ENCODE measurements around the gene SEPHS2. TPM values are rescaled to one million over a fixed set of nuclear protein-coding genes. Genes with fewer than 3 reads are reported as not detected.
A peak's percentile ranks its signal among the peaks of the same experiment; 100 is the strongest.
"Not testable (repeated sequence)": the region's sequence is repeated elsewhere in the genome, so short reads cannot be mapped to it uniquely, and the experiment has no call there.

The SEPHS2 gene
- total RNA-seq, 2 donors from 2014 or later, result 67.0 to 82.1 TPM

DNA sequence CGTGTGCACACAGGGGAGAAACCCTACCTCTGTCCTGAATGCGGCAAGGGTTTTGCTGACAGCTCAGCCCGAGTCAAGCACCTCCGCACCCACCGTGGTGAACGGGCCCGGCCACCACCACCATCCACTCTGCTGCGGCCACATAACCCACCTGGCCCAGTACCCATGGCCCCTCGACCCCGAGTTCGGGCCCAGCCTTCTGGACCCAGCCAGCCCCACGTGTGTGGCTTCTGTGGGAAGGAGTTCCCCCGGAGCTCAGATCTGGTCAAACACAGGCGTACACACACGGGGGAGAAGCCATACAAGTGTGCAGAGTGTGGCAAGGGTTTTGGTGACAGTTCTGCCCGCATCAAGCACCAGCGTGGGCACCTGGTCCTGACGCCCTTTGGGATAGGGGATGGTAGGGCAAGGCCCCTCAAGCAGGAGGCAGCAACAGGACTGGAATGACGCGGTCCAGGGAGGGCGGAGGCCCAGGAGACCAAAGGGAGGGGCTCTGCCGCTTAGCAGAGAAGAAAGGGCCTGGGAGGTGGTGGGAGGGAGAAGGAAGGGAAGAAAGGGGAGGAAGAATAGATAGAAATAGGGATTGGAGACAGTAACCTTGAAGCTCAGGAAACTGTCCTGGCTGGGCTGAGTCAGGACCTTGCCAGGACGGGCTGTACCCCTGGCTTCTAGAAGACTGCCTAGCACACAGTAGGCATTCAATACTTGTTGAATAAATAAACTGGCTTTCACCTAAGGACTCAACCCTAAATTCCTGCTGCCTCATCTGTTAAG, 46.8 kb downstream of the SEPHS2 start:
- Mint-ChIP-seq H3K4me1 (ENCODE audit: low read depth) (peaks cover 59% of the 10 kb centered on the region), H3K4me3 (peak overlapping the region; percentile 17 to 96), H3K27ac (no peak overlapping the region), H3K36me3 (ENCODE audit: insufficient read depth in 2 of 2) (peaks cover 2 to 3% of the 10 kb centered on the region in 2 donors), H3K27me3 (ENCODE audit: low read depth) (no peaks in the 10 kb centered on the region), H3K9me3 (no peaks in the 10 kb centered on the region)
- DNase-seq (no peak), ATAC-seq (replicated peaks in 1 of 2) (no peak)

DNA sequence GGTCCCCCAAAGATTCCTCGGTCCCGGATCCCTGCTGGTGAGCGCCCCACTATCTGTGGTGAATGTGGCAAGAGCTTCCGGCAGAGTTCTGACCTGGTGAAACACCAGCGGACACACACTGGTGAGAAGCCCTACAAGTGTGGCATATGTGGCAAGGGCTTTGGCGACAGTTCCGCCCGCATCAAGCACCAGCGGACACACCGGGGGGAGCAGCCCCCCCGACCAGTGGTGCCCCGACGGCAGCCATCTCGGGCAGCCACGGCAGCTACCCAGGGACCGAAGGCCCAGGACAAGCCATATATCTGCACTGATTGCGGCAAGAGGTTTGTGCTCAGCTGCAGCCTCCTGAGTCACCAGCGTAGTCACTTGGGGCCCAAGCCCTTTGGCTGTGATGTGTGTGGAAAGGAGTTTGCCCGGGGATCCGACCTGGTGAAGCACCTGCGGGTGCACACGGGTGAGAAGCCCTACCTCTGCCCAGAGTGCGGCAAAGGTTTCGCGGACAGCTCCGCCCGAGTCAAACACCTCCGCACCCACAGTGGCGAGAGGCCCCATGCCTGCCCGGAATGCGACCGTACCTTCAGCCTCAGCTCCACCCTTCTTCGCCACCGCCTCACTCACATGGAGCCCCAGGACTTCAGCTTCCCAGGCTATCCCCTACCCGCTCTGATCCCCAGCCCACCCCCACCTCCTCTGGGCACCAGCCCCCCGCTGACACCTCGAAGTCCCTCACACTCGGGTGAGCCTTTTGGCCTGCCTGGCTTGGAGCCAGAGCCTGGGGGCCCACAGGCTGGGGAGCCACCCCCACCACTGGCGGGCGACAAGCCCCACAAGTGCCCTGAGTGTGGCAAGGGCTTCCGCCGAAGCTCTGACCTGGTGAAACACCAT, 47.7 kb downstream of the SEPHS2 start:
- ATAC-seq (replicated peaks in 1 of 2) (no peak), DNase-seq (no peak)
- Mint-ChIP-seq H3K9me3 (no peaks in the 10 kb centered on the region), H3K27ac (no peak overlapping the region), H3K4me3 (no peak overlapping the region), H3K36me3 (ENCODE audit: insufficient read depth in 2 of 2) (peaks cover 2 to 3% of the 10 kb centered on the region in 2 donors), H3K4me1 (ENCODE audit: low read depth) (peaks cover 59% of the 10 kb centered on the region), H3K27me3 (ENCODE audit: low read depth) (no peaks in the 10 kb centered on the region)

DNA sequence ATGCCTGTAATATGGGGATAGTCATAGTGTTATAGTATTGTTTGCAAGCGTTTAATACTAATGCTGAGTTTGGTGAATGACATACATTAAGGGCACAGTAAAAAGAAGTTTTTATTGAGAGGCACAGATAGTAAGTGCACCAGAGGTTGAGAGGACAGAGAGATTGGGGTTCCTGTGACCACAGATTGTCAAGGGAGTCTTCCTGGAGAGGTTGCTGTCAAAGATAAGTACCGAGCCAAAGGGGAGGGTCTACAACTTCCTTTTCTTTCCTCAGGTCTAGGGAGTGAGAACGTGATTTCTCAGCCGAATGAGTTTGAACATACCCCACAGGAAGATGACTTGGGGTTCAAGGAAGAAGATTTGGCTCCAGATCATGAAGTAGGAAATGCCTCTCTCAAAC, 48.6 kb downstream of the SEPHS2 start:
- Mint-ChIP-seq H3K9me3 (no peaks in the 10 kb centered on the region), H3K4me3 (peak overlapping the region; percentile 83 to 88), H3K4me1 (ENCODE audit: low read depth) (peaks cover 59% of the 10 kb centered on the region), H3K36me3 (ENCODE audit: insufficient read depth in 2 of 2) (peaks cover 2 to 3% of the 10 kb centered on the region in 2 donors), H3K27me3 (ENCODE audit: low read depth) (no peaks in the 10 kb centered on the region), H3K27ac (peak overlapping the region; percentile 4)
- ATAC-seq (replicated peaks in 1 of 2), result no peak
- DNase-seq, result no peak

DNA sequence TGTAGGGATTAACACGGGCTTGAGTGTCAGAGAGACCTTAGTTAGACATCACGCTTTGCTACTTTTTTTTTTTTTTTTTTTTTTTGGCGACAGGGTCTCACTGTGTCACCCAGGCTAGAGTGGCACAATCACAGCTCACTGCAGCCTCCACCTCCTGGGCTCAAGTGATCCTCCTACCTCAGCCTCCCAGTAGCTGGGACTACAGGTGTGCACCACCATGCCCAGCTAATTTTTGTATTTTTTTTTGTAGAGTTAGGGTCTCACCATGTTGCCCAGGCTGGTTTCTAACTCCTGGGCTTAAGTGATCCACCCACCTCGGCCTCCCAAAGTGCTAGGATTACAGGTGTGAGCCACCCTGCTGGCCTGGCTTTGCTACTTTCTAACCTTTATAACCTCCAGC, 49.0 kb downstream of the SEPHS2 start:
- H3K4me1 Mint-ChIP-seq (ENCODE audit: low read depth), result peaks cover 56% of the 10 kb centered on the region
- H3K4me3 Mint-ChIP-seq, result peak overlapping the region; percentile 83 to 88
- ATAC-seq (replicated peaks in 1 of 2); H3K36me3 Mint-ChIP-seq (ENCODE audit: insufficient read depth in 2 of 2); DNase-seq; H3K27me3 Mint-ChIP-seq (ENCODE audit: low read depth); H3K9me3 Mint-ChIP-seq: not testable (repeated sequence)
- H3K27ac Mint-ChIP-seq, result peak overlapping the region; percentile 4

DNA sequence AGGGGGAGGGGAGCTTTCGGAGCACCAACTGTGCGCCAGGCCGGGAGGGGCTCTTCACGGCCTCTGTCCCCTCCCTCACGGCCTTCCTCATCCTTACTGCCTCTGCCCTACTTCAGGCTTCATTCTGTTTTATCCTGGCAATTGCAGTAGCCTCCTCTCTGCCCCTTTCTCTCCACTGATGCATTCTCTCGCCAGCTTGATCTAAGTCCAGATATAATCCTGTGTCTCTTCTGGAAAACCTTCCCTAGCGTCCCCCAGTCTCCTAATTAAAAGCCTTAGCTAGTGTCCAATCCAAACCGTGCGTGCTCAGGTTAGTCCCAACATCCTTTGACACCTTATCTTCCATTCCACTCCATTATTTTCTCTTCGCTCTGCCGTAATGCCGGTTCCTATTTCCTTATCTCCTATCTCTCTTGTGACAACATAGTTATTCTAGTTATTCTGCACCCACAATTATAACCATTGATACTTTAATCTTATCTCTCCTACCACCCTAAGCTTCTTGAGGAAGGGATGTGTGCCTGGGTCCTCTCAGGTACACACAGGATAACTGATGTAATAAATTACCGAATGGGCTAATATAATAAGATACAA, 49.6 kb downstream of the SEPHS2 start:
- Mint-ChIP-seq H3K27ac (peak overlapping the region; percentile 48), H3K9me3 (no peaks in the 10 kb centered on the region), H3K4me1 (ENCODE audit: low read depth) (peaks cover 52% of the 10 kb centered on the region), H3K27me3 (ENCODE audit: low read depth) (no peaks in the 10 kb centered on the region), H3K4me3 (peak overlapping the region; percentile 83 to 88), H3K36me3 (ENCODE audit: insufficient read depth in 2 of 2) (peaks cover 2 to 3% of the 10 kb centered on the region in 2 donors)
- DNase-seq (no peak), ATAC-seq (replicated peaks in 1 of 2) (no peak)

DNA sequence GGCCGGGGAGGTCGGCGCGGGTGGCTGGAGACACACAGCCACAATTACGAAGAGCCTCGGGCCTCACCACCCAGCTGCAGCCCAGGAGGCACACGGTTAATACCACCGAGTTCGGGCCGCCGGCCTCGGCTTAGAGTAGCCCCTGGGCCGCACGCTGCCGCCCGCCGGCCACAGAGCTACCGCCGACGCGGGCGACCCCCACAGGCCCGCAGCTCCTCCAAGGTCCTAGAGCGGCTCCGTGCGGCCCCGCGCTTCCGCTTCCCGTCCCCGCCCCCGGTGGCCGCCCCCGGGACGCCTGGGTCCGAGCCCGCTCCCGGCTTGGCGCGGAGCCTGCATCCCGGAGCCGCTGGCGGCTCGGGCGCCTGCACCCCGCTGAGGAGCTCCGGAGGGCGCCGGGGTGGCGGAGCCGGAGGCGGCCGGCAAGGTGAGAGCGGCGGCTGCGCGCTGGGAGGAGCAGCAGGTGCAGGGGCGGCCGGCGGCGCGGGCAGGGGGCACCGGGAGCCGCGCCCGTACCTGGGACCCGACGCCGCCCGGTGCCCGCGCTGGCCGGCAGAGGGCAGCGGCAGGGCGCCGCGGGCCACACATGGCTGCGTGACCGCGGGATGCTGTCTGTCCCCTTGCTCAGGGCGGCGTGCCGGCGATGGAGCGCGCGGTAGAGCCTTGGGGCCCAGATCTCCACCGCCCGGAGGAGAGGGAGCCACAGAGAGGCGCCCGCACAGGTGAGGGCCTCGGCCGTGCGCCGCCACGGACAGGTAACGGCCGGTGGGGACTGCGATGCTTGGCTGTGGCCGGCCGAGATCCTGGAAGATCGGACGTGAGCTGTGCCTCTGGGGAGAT, 50.3 kb downstream of the SEPHS2 start, which contains the start of gene ZNF48:
TSS of gene ZNF48 (plus strand) at position 266 of the 837 bp plus-strand sequence. CDS start at position 641, 375 bp downstream.
- Mint-ChIP-seq H3K27ac (peak within 1 kb of the TSS; percentile 77), H3K36me3 (ENCODE audit: insufficient read depth in 2 of 2) (peaks cover 2 to 3% of the 10 kb centered on the region in 2 donors), H3K4me3 (peak within 1 kb of the TSS; percentile 89 to 91), H3K9me3 (no peaks in the 10 kb centered on the region), H3K4me1 (ENCODE audit: low read depth) (peaks cover 47% of the 10 kb centered on the region), H3K27me3 (ENCODE audit: low read depth) (no peaks in the 10 kb centered on the region)
- ATAC-seq (replicated peaks in 1 of 2) (peak; percentile 81 to 84), DNase-seq (peak; percentile 72 to 79)

DNA sequence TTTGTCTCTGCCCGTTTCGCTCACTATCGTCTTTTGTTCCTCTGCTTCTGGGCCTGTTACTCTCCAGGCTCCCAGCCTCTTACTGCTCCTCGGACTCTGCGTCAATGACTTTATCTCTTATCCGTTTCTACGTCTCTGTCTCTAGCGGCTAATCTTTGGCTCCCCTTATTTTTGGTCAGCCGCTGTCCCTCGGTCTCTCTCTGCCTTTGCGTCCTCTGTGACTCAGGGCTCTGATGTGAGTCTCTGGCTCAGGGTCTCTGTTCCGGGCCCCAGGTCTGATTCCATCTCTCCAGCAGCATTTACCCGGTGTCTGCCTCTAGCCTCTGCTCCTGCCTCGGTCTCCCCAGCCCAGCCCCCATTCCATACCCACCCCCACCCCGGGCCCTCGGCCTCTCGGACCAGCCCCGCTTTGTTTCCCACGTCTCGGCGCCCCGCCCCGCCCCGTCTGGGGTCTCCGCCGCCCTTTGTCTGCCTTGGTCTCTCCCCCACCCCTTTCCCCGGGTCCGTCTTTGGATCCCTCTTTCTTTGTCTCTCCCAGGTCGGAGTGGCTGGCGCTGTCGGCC, 51.0 kb downstream of the SEPHS2 start:
- peak overlapping the region; percentile 89 to 91 for H3K4me3 Mint-ChIP-seq
- H3K36me3 Mint-ChIP-seq (ENCODE audit: insufficient read depth in 2 of 2), result peaks cover 2 to 3% of the 10 kb centered on the region in 2 donors
- no peaks in the 10 kb centered on the region for H3K9me3 Mint-ChIP-seq
- peak in 1 of 2 donors; percentile 8 for ATAC-seq (replicated peaks in 1 of 2)
- no peaks in the 10 kb centered on the region for H3K27me3 Mint-ChIP-seq (ENCODE audit: low read depth)
- no peak for DNase-seq
- H3K27ac Mint-ChIP-seq, result peak overlapping the region; percentile 77
- H3K4me1 Mint-ChIP-seq (ENCODE audit: low read depth), result peaks cover 40% of the 10 kb centered on the region

Other genes with a start within 250 kb of the SEPHS2 start
- 10 to 100 TPM; 16.6 to 20.1 TPM for gene SULT1A3, start 246.6 kb downstream of the SEPHS2 start, total RNA-seq
- 10 to 100 TPM; 18.5 to 20.4 TPM for gene NPIPB13, start 197.4 kb downstream of the SEPHS2 start, total RNA-seq
- 10 to 100 TPM; 61.9 to 63.5 TPM for gene CD2BP2, start 90.6 kb downstream of the SEPHS2 start, total RNA-seq
- gene TBC1D10B, start 75.4 kb downstream of the SEPHS2 start, total RNA-seq, result 10 to 100 TPM; 48.0 to 50.7 TPM
- gene MYL11, start 71.1 kb downstream of the SEPHS2 start, total RNA-seq, result 1 to 10 TPM in 1 of 2 donors, not detected in 1; 2.0 TPM
- gene SEPTIN1, start 63.3 kb downstream of the SEPHS2 start, total RNA-seq, result 100 to 1,000 TPM; 223 to 233 TPM
- gene ZNF48, start 50.5 kb downstream of the SEPHS2 start, total RNA-seq, result 10 to 100 TPM; 10.5 to 13.1 TPM
- 1 to 10 TPM; 5.8 to 6.3 TPM for gene ZNF771, start 38.3 kb downstream of the SEPHS2 start, total RNA-seq
- 10 to 100 TPM; 56.5 to 78.8 TPM for gene DCTPP1, start 15.8 kb downstream of the SEPHS2 start, total RNA-seq
- 100 to 1,000 TPM; 517 to 673 TPM for gene ITGAL, start 26.9 kb upstream of the SEPHS2 start, total RNA-seq
- gene ZNF768, start 80.7 kb upstream of the SEPHS2 start, total RNA-seq, result 10 to 100 TPM; 21.0 to 22.5 TPM
- gene ZNF747, start 89.0 kb upstream of the SEPHS2 start, total RNA-seq, result 1 to 10 TPM; 8.3 to 9.2 TPM
- gene ZNF764, start 112.5 kb upstream of the SEPHS2 start, total RNA-seq, result 10 to 100 TPM; 10.7 to 12.7 TPM
- gene ZNF688, start 125.8 kb upstream of the SEPHS2 start, total RNA-seq, result 10 to 100 TPM; 14.5 TPM
- gene ZNF785, start 139.8 kb upstream of the SEPHS2 start, total RNA-seq, result 10 to 100 TPM; 10.9 to 12.6 TPM
- 10 to 100 TPM; 12.8 to 17.7 TPM for gene ZNF689, start 164.5 kb upstream of the SEPHS2 start, total RNA-seq
- gene PRR14, start 205.1 kb upstream of the SEPHS2 start, total RNA-seq, result 100 to 1,000 TPM; 108 to 124 TPM
- gene FBRS, start 212.6 kb upstream of the SEPHS2 start, total RNA-seq, result 100 to 1,000 TPM; 170 to 185 TPM

Measured in activated T-cell treated with anti-CD3 and anti-CD28 coated beads, Interleukin-2, amount 50 U/mL, for 72 hours (primary cell).